Measurements from ENCODE around the gene SLC35E3. TPM values are rescaled to one million over a fixed set of nuclear protein-coding genes. Genes with fewer than 3 reads are reported as not detected.

SLC35E3 gene
- total RNA-seq, 1 donor from 2014 or later, result 3.8 TPM

- H3K4me3 ChIP-seq (ENCODE audit: low read depth, low read length), result no peak overlapping the region
- TF ChIP-seq, protein P1, sequence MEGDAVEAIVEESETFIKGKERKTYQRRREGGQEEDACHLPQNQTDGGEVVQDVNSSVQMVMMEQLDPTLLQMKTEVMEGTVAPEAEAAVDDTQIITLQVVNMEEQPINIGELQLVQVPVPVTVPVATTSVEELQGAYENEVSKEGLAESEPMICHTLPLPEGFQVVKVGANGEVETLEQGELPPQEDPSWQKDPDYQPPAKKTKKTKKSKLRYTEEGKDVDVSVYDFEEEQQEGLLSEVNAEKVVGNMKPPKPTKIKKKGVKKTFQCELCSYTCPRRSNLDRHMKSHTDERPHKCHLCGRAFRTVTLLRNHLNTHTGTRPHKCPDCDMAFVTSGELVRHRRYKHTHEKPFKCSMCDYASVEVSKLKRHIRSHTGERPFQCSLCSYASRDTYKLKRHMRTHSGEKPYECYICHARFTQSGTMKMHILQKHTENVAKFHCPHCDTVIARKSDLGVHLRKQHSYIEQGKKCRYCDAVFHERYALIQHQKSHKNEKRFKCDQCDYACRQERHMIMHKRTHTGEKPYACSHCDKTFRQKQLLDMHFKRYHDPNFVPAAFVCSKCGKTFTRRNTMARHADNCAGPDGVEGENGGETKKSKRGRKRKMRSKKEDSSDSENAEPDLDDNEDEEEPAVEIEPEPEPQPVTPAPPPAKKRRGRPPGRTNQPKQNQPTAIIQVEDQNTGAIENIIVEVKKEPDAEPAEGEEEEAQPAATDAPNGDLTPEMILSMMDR (conservative IDR thresholded peaks at IDR 0.05; ENCODE audit: low read depth, low read length), result no peak
- DNase-seq (ENCODE audit: low read depth), result no peak
Observed at GRCh38 chr12:68768431-68768939, 22.5 kb downstream of the SLC35E3 start.

- no peak overlapping the region for H3K4me3 ChIP-seq (ENCODE audit: low read depth, low read length)
- no peak for DNase-seq (ENCODE audit: low read depth)
- TF ChIP-seq, protein P1 (conservative IDR thresholded peaks at IDR 0.05; ENCODE audit: low read depth, low read length), result no peak
Observed at GRCh38 chr12:68769941-68770340, 24.0 kb downstream of the SLC35E3 start.

DNA sequence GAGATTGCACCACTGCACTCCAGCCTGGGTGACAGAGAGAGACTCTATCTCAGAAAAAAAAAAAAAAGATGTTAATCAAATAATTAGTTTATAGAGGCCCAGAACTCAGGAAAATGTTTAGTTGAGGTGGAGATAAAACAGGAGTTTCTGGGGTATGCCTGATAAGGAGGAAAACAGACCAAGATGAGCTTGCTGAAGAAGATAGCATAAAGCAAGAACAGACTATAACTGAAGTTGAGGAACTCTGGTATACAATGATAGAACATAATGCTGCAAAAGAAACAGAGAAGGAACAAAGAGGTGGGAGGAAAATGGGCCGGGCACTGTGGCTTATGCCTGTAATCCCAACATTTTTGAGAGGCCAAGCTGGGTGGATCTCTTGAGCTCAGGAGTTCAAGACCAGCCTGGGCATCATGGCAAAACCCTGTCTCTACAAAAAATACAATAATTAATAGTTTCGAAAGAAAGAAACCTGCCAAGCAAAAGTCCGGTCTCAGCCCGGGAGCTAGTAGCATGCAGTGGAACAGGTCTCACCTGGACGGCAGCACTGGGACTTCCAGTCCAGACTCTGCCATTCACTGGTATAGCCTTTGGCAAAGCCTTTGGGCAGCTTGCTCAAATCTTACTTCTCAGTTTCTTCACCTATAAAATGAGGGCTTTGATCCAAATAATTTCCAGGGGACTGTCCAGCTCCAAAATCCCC lies 25.4 kb downstream of the SLC35E3 start:
- no peak for DNase-seq (ENCODE audit: low read depth)
- H3K4me3 ChIP-seq (ENCODE audit: low read depth, low read length), result no peak overlapping the region
- TF ChIP-seq, protein P1 (conservative IDR thresholded peaks at IDR 0.05; ENCODE audit: low read depth, low read length), result no peak

- no peak for DNase-seq (ENCODE audit: low read depth)
- TF ChIP-seq, protein P1 (conservative IDR thresholded peaks at IDR 0.05; ENCODE audit: low read depth, low read length), result no peak
- no peak overlapping the region for H3K4me3 ChIP-seq (ENCODE audit: low read depth, low read length)
Observed at GRCh38 chr12:68772714-68773113, 26.7 kb downstream of the SLC35E3 start.

GRCh38 chr12:68773582-68773981 lies 27.6 kb downstream of the SLC35E3 start:
- TF ChIP-seq, protein P1 (conservative IDR thresholded peaks at IDR 0.05; ENCODE audit: low read depth, low read length), result no peak
- DNase-seq (ENCODE audit: low read depth), result no peak
- no peak overlapping the region for H3K4me3 ChIP-seq (ENCODE audit: low read depth, low read length)

DNA sequence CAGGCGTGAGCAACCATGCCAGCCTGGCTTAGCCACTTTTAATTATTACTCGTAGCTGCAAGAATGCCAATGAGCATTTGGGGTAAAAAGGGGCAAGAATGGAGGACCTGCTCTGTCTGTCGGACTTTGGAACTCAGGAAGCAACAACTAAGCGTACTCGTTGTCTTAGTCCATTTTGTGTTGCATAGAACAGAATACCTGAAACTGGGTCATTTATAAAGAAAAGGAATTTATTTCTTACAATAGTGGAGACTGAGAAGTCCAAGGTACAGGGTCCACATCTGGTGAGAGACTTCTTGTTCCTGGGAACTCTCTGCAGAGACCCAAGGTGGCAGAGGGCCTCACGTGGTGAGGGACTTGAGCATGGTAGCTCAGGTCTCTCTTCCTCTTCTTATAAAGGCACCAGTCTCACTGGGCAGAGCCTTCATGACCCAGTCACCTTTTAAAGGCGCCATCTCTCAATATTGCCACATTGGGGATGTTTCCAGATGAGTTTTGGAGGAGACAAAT lies 29.2 kb downstream of the SLC35E3 start:
- TF ChIP-seq, protein P1 (conservative IDR thresholded peaks at IDR 0.05; ENCODE audit: low read depth, low read length), result no peak
- DNase-seq (ENCODE audit: low read depth), result no peak
- no peak overlapping the region for H3K4me3 ChIP-seq (ENCODE audit: low read depth, low read length)

All from epithelial cell of proximal tubule (primary cell).